Liver (tissue), 9 donors: Measurements from ENCODE around the gene C11orf21. TPM values are rescaled to one million over a fixed set of nuclear protein-coding genes. Genes with fewer than 3 reads are reported as not detected.

Source experiments
- DNase-seq: peaks from one replicate; pipeline ENCODE4 v3.0.0-alpha.2; 2017; ENCODE audit warnings: low spot score
- H3K27ac ChIP-seq, 2 donors: one replicate each; pipeline ENCODE4 v1.7.0; 2013; ENCODE audit warnings: inconsistent platforms in 2 of 2, low read length in 2 of 2, control low read depth in 1 of 2, low read depth in 1 of 2, mild to moderate bottlenecking in 1 of 2
- H3K27me3 ChIP-seq, 4 donors: one replicate each; pipeline versions ENCODE4 v1.6.1 to v1.7.0; 2013; ENCODE audit warnings: low read length in 3 of 4, inconsistent platforms in 1 of 4, mild to moderate bottlenecking in 1 of 4, moderate library complexity in 1 of 4; ENCODE audit not compliant: control insufficient read depth in 4 of 4, insufficient read depth in 4 of 4
- H3K36me3 ChIP-seq, 4 donors: one replicate each; pipeline versions ENCODE4 v1.6.1 to v1.7.0; 2013; ENCODE audit warnings: low read length in 3 of 4, mild to moderate bottlenecking in 3 of 4, low read depth in 1 of 4, moderate library complexity in 1 of 4; ENCODE audit not compliant: control insufficient read depth in 4 of 4, insufficient read depth in 3 of 4
- H3K4me1 ChIP-seq, 4 donors: one replicate each; pipeline versions ENCODE4 v1.6.1 to v1.7.0; 2013; ENCODE audit warnings: low read length in 3 of 4, mild to moderate bottlenecking in 3 of 4, moderate library complexity in 1 of 4; ENCODE audit not compliant: control insufficient read depth in 4 of 4, insufficient read depth in 4 of 4
- H3K4me3 ChIP-seq, 3 donors: one replicate each; pipeline versions ENCODE4 v1.6.1 to v1.7.0; 2013; ENCODE audit warnings: low read length in 3 of 3, control low read depth in 1 of 3, low read depth in 1 of 3, mild to moderate bottlenecking in 1 of 3
- H3K9ac ChIP-seq, 2 donors: one replicate each; pipeline ENCODE4 v1.7.0; 2013; ENCODE audit warnings: low read length in 2 of 2, mild to moderate bottlenecking in 2 of 2, moderate library complexity in 2 of 2, control low read depth in 1 of 2, low read depth in 1 of 2
- H3K9me3 ChIP-seq, 4 donors: one replicate each; pipeline versions ENCODE4 v1.6.1 to v1.7.0; 2013; ENCODE audit warnings: low read length in 3 of 4; ENCODE audit not compliant: control insufficient read depth in 4 of 4
- ATF3 ChIP-seq: IDR thresholded peaks from 2 replicates; pipeline ENCODE4 v1.6.1; 2016; ENCODE audit warnings: antibody characterized with exemption
- FOXA2 ChIP-seq: IDR thresholded peaks from 2 replicates; pipeline ENCODE4 v1.6.1; 2016; ENCODE audit warnings: antibody characterized with exemption
- GABPA ChIP-seq, 2 donors: IDR thresholded peaks in 1 of 2; conservative IDR thresholded peaks in 1 of 2; 2 replicates each; pipeline ENCODE4 v1.6.1; 2016; ENCODE audit warnings: antibody characterized with exemption in 2 of 2, mild to moderate bottlenecking in 1 of 2, moderate library complexity in 1 of 2
- HNF4A ChIP-seq, 2 donors: conservative IDR thresholded peaks; 2 replicates each; pipeline ENCODE4 v1.6.1; 2016; ENCODE audit warnings: antibody characterized with exemption in 2 of 2, mild to moderate bottlenecking in 2 of 2
- MAX ChIP-seq: IDR thresholded peaks from 2 replicates; pipeline ENCODE4 v1.6.1; 2016; ENCODE audit warnings: antibody characterized with exemption
- NR2F2 ChIP-seq: IDR thresholded peaks from 2 replicates; pipeline ENCODE4 v1.6.1; 2016; ENCODE audit warnings: antibody characterized with exemption
- RAD21 ChIP-seq, 2 donors: IDR thresholded peaks; 2 replicates each; pipeline ENCODE4 v1.6.1; 2016; ENCODE audit warnings: antibody characterized with exemption in 2 of 2, mild to moderate bottlenecking in 2 of 2
- REST ChIP-seq: IDR thresholded peaks from 2 replicates; pipeline ENCODE4 v1.6.1; 2016; ENCODE audit warnings: antibody characterized with exemption, mild to moderate bottlenecking
- TAF1 ChIP-seq: conservative IDR thresholded peaks from 2 replicates; pipeline ENCODE4 v1.6.1; 2016; ENCODE audit warnings: antibody characterized with exemption, mild to moderate bottlenecking
- ZBTB33 ChIP-seq: IDR thresholded peaks from 2 replicates; pipeline ENCODE4 v1.6.1; 2016; ENCODE audit warnings: antibody characterized with exemption
- WGBS: extraction: QIAGEN DNeasy Blood & Tissue Kit; methylation state at CpG from one replicate; pipeline ENCODE4 v1.1.7; 2013; 5-methylcytosine and 5-hydroxymethylcytosine counted together
- polyA plus RNA-seq, 2 donors: library from polyadenylated mRNA; stranded (reverse) in 1 of 2; unstranded in 1 of 2; fragments of 200-250 nt in 1 of 2; fragments of >200 nt in 1 of 2; fragmentation: Nextera tagmentation in 1 of 2; extraction: Ambion mirVana in 1 of 2; gene quantifications; one replicate each; pipeline versions ENCODE4 v1.2.1 to v1.2.3, GENCODE V29; 2013 to 2015
- total RNA-seq, 2 donors: library from RNA; depleted of rRNA; stranded (reverse); fragments of >200 nt; gene quantifications; one replicate each; pipeline ENCODE4 v1.2.3, GENCODE V29; 2014
- donor health status: healthy.
- donor health status: healthy.
- donor health status: healthy.
- donor health status: healthy.
- donor health status: healthy.

The C11orf21 gene
- total and polyA plus RNA-seq, 4 donors = 0.14 to 16.2 (median 0.44) TPM

GRCh38 chr11:2314525-2315394 is 13.0 kb upstream of the C11orf21 start:
- no peaks in the 10 kb centered on the region for H3K36me3 ChIP-seq
- 51% methylated on average over 16 of the region's 16 CpGs for WGBS
- H3K9ac ChIP-seq = no peak overlapping the region
- H3K27ac ChIP-seq = peak overlapping the region; percentile 16 to 56
- H3K4me1 ChIP-seq = peaks cover 5 to 15% (median 7%) of the 10 kb centered on the region in 4 donors
- no peak overlapping the region for H3K4me3 ChIP-seq
- no peaks in the 10 kb centered on the region for H3K27me3 ChIP-seq
- no peaks in the 10 kb centered on the region for H3K9me3 ChIP-seq
- TF ChIP-seq NR2F2 (no peak), RAD21 (IDR thresholded peaks at IDR 0.05) (peak in 1 of 2 donors; percentile 11)
- DNase-seq = peak; percentile 78

- peaks cover 3 to 13% (median 6%) of the 10 kb centered on the region in 4 donors for H3K4me1 ChIP-seq
- no peak overlapping the region for H3K27ac ChIP-seq
- 92% methylated on average over 7 of the region's 7 CpGs for WGBS
- no peaks in the 10 kb centered on the region for H3K9me3 ChIP-seq
- TF ChIP-seq TAF1 (no peak), HNF4A (conservative IDR thresholded peaks at IDR 0.05) (no peak), MAX (no peak), NR2F2 (no peak), ZBTB33 (no peak), RAD21 (IDR thresholded peaks at IDR 0.05) (no peak), REST (no peak), GABPA (IDR thresholded peaks at IDR 0.05 in 1 of 2, conservative IDR thresholded peaks at IDR 0.05 in 1 of 2) (no peak), FOXA2 (no peak), ATF3 (no peak)
- peak; percentile 40 for DNase-seq
- no peak overlapping the region for H3K4me3 ChIP-seq
- H3K27me3 ChIP-seq = no peaks in the 10 kb centered on the region
- H3K36me3 ChIP-seq = no peaks in the 10 kb centered on the region
- H3K9ac ChIP-seq = no peak overlapping the region
Observed at GRCh38 chr11:2314136-2314524, 12.4 kb upstream of the C11orf21 start.
